Activated T-helper 1 cell treated with anti-CD3 and anti-CD28 coated beads, Interleukin-12 subunit alpha, Interleukin-12 subunit beta, Interleukin-2, Interleukin-4 antibody, amounts not matched to agents 30 ng/mL and 10 ng/mL and 1 ng/mL, durations not matched to agents 14 hours and 24 hours and 36 hours (primary cell): Measurements from ENCODE around the gene SCAMP5. TPM values are rescaled to one million over a fixed set of nuclear protein-coding genes. Genes with fewer than 3 reads are reported as not detected.

ENCODE experiments used
- total RNA-seq: library from RNA; stranded (reverse); gene quantifications from 2 replicates; pipeline ENCODE4 v1.2.3, GENCODE V29; 2022

SCAMP5 gene
- total RNA-seq, 1 donor from 2014 or later, result 2.0 TPM

Other genes starting within 250 kb of the SCAMP5 start
- not detected in 2 replicates for gene CYP1A2, start 246.7 kb upstream of the SCAMP5 start, total RNA-seq
- 348 and 362 TPM in 2 replicates for gene CSK, start 213.5 kb upstream of the SCAMP5 start, total RNA-seq
- 0.75 and 0.93 TPM in 2 replicates for gene LMAN1L, start 182.7 kb upstream of the SCAMP5 start, total RNA-seq
- 0.17 and 0.29 TPM in 2 replicates for gene CPLX3, start 168.9 kb upstream of the SCAMP5 start, total RNA-seq
- gene ULK3, start 152.4 kb upstream of the SCAMP5 start, total RNA-seq, result 52.1 and 52.4 TPM in 2 replicates
- gene SCAMP2, start 122.2 kb upstream of the SCAMP5 start, total RNA-seq, result 93.7 and 103 TPM in 2 replicates
- 57.7 and 62.8 TPM in 2 replicates for gene MPI, start 105.5 kb upstream of the SCAMP5 start, total RNA-seq
- gene FAM219B, start 88.7 kb upstream of the SCAMP5 start, total RNA-seq, result 72.6 and 73.2 TPM in 2 replicates
- gene COX5A, start 57.5 kb upstream of the SCAMP5 start, total RNA-seq, result 273 and 290 TPM in 2 replicates
- gene RPP25, start 38.8 kb upstream of the SCAMP5 start, total RNA-seq, result 13.3 and 15.3 TPM in 2 replicates
- gene PPCDC, start 28.0 kb downstream of the SCAMP5 start, total RNA-seq, result 25.0 and 27.1 TPM in 2 replicates
- 46.1 and 49.5 TPM in 2 replicates for gene C15orf39, start 206.3 kb downstream of the SCAMP5 start, total RNA-seq